Measurements from ENCODE around the gene CDC42BPA. TPM values are rescaled to one million over a fixed set of nuclear protein-coding genes. Genes with fewer than 3 reads are reported as not detected.
"Not testable (repeated sequence)": the region's sequence is repeated elsewhere in the genome, so short reads cannot be mapped to it uniquely, and the experiment has no call there.

The CDC42BPA gene
- 202 TPM for total RNA-seq

DNA sequence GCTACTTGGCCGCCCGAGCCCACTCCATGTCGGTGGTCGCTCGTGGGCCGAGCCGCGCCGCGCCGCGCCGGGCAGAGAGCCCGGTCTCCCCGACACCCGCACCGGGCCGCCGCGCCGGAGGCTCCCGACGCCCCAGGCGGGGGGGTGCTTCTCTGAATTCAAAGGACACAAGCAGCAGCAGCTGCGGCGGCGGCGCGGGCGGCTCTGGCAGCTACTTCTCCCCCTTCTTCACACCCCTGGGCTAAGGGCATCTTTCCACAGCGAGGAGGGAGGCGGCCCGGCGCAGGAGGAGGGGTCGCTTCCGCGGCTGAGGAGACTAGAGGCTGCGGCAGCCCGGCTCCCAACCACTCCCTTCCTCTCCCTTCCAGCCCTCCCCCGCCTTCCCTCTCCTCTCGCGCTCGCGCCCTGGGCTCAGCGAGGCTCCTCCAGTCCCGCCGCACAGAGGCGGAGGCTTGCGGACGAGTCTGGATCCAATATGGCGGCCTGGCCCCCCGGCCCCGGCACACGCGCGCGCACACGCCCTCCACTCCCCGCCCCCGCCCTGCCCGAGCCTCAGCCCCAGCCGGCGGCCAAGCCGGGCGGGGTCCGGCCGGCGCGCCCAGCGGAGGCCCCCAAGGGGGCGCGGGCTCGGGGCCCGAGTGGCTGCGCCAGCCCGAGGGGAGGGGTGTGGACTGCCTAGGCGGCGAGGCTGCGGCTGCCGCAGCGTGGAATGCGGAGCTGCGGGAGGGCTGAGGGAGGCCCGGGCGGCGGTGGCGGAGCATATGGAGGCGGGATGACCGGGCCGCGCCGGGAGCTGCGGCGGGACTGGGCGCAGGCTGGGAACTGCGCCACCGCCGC is at the start of gene CDC42BPA:
CDC42BPA (minus strand) TSS at position 477 of the 837 bp plus-strand sequence. CDS start 1,310 bp downstream, outside the sequence.
- DNase-seq = peak; percentile 83

- DNase-seq = no peak
These were observed 49.7 kb upstream of the CDC42BPA start for GRCh38 chr1:227368009-227368408.

GRCh38 chr1:227365473-227366431 is 47.5 kb upstream of the CDC42BPA start:
- DNase-seq = no peak

GRCh38 chr1:227364657-227365056 is 46.4 kb upstream of the CDC42BPA start:
- no peak for DNase-seq

GRCh38 chr1:227363825-227364224 is 45.5 kb upstream of the CDC42BPA start:
- no peak for DNase-seq

- DNase-seq = no peak
These were observed 43.7 kb upstream of the CDC42BPA start for GRCh38 chr1:227362039-227362438.

- DNase-seq = no peak
These were observed 39.6 kb upstream of the CDC42BPA start for GRCh38 chr1:227357927-227358302.

DNA sequence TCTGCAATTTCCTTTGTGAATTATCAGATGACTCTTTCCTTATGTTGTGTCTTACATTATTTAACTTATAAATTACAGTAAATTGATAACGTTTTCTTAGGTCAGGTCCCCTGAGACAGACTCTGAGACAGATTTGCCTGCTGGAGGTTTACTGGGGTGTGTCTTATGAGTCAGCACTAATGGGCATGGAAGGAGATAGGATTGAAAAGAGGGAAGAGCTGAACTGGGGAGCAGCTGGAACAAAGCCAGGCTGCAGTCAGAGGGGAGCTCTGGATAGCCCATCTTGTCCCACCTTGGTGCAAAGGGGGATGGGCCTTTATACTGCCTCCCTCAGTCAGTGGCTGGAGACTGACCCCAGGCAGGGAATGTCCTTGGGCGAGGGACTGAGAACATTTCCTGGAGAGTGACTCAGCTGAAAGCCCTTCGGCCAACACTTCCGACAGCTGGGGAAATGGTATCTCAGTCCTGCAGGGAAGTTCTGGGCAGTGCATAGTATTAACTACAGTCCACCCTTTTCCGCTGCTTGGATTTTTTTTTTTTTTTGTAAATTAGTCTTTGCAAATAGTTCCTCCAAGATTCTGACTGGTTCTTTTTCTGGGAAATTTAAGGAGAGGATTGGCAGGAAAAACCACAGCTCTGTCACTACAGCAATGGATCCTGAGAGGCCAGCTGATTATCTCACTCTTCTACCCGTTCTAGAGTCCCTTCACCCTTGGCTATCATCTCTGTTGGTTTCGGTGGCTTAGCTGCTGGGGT is 39.1 kb upstream of the CDC42BPA start:
- DNase-seq = no peak

- DNase-seq = no peak
These were observed 38.4 kb upstream of the CDC42BPA start for GRCh38 chr1:227356620-227357146.

- no peak for DNase-seq
These were observed 37.4 kb upstream of the CDC42BPA start for GRCh38 chr1:227355542-227356245.

- DNase-seq = no peak
These were observed 34.9 kb upstream of the CDC42BPA start for GRCh38 chr1:227353186-227353585.

DNA sequence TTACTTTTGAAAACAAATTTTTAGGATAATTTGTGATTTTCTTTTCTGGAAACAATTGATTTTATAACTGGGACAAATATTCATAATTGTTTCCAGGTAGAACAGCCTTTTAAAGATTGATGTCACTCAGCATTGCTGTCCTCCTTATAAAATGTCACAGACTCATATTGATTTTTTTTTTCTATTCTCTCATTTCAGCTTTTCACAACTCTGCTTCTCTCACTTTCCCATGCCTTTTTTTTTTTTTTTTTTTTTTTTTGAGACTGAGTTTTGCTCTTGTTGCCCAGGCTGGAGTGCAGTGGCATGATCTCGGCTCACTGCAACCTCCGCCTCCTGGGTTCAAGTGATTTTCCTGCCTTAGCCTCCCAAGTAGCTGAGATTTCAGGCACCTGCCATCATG is 33.9 kb upstream of the CDC42BPA start:
- not testable (repeated sequence) for DNase-seq

DNA sequence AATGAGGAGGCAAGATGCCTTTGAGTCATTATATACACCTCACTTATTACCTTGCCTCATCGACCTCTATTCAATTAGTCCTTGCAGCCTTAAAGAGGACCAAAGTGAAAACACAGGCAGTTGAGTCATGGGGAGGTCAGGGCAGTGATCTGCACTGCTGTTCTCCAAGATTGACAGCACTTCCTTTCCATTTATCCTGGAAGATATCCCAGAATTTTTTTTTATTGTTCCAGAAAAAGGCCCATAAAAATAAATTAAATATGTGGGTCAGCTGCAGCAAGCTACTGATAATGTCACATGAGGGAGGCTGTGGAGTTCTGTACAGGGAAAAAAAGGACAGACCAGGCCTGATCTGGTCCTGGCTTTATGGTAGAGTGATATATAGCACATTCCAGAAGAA is 33.2 kb upstream of the CDC42BPA start:
- DNase-seq = no peak

DNA sequence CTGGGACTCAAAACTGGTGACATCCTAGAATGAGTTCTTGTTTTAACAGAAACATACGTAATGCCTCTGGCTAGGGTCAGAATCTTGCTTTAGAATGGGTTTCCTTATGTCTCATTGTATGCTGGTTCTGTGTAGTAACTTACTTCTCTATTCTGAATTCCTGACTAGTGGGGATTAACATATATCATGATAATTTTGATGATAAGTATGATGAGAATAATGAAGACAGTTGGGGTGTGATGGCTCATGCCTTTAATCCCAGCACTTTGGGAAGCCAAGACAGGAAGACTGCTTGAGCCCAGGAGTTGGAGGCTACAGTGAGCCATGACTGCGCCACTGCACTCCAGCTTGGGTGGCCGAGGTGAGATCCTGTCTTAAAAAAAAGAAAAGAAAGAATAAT is 31.7 kb upstream of the CDC42BPA start:
- no peak for DNase-seq

DNA sequence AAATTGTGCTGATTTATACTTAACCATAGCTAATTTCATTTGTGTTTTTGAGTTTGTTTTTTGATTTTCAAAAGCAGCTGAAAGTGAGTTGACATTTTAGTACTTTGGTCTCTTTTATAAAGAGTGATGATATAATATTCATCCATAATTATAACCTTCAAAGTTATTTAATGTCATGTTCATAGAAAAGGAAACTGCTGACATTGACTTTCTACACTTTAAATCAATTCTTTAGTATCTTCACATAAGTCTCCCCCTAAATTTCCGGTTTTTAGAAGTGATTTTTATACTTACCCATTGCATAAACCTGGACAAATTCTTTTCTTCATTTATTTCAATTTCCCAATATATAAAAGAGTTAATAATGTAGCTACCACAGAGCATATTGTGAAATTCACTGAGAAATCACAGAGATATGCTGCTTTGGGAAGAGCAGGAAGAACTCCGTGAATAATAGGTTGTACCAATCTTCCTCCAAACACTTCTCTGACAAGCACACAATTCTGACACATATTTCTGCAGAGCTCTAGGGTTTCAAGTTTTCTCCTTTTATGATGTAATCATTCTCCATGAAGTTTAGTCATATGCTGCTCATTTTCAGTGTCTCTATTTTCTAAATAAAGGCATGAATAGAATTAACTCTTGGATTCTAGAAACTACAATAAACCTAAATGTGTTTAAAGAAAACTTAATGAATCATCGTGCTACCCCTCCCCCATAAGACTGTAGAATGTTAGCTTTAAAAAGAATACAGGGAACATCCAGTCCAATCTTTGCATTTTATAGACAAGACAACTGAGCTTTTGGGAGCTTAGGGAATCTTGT is 25.6 kb upstream of the CDC42BPA start:
- no peak for DNase-seq

DNA sequence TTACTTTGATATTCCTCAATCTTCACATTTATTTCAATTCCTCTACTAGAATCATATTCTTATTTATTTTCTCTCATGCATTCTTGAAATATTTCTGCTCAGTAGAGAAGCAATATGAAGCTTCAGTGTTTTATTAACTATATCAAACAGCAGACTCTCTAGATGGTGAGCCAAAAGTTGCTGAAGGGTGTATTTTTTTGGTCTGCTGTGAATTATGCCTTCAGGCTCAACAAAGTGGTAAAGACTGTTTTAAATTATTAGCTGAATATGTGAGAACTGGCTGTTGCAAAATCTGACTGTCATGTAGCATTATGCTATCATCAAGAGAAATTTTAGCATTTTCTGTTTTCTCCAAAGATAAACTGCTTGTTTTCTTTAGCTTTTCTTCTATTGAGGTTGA is 24.9 kb upstream of the CDC42BPA start:
- DNase-seq = no peak

- DNase-seq = no peak
These were observed 24.0 kb upstream of the CDC42BPA start for GRCh38 chr1:227342075-227342829.

- not testable (repeated sequence) for DNase-seq
These were observed 17.8 kb upstream of the CDC42BPA start for GRCh38 chr1:227336136-227336535.

GRCh38 chr1:227335242-227336020 is 17.1 kb upstream of the CDC42BPA start:
- DNase-seq = no peak

Measured in occipital lobe (tissue), 2 donors.